GM21381 (cell line): ENCODE measurements around the gene TRIB2.

Experiments
- ATAC-seq: cut with Tn5 transposase; IDR thresholded peaks from one replicate; pipeline ENCODE4 v1.9.1; 2021; ENCODE audit warnings: mild to moderate bottlenecking, moderate library complexity; ENCODE audit not compliant: unreplicated experiment

The TRIB2 gene

GRCh38 chr2:12737738-12738485 is 21.2 kb downstream of the TRIB2 start:
- ATAC-seq = no peak

- ATAC-seq = no peak
Observed at GRCh38 chr2:12739721-12740254, 23.1 kb downstream of the TRIB2 start.

- no peak for ATAC-seq
Observed at GRCh38 chr2:12741380-12741779, 24.6 kb downstream of the TRIB2 start.

- no peak for ATAC-seq
Observed at GRCh38 chr2:12742891-12743290, 26.2 kb downstream of the TRIB2 start.

GRCh38 chr2:12750166-12750905 is 33.6 kb downstream of the TRIB2 start:
- no peak for ATAC-seq

- ATAC-seq = no peak
Observed at GRCh38 chr2:12754643-12755042, 37.9 kb downstream of the TRIB2 start.

GRCh38 chr2:12755384-12755783 is 38.6 kb downstream of the TRIB2 start:
- no peak for ATAC-seq

GRCh38 chr2:12759248-12759647 is 42.5 kb downstream of the TRIB2 start:
- no peak for ATAC-seq

GRCh38 chr2:12761104-12761503 is 44.4 kb downstream of the TRIB2 start:
- no peak for ATAC-seq

GRCh38 chr2:12762337-12762736 is 45.6 kb downstream of the TRIB2 start:
- ATAC-seq = no peak

GRCh38 chr2:12762976-12763375 is 46.2 kb downstream of the TRIB2 start:
- ATAC-seq = no peak

GRCh38 chr2:12763486-12763885 is 46.8 kb downstream of the TRIB2 start:
- ATAC-seq = no peak

GRCh38 chr2:12764075-12764730 is 47.5 kb downstream of the TRIB2 start:
- ATAC-seq = no peak

GRCh38 chr2:12764849-12765605 is 48.3 kb downstream of the TRIB2 start:
- no peak for ATAC-seq

- no peak for ATAC-seq
Observed at GRCh38 chr2:12766421-12766879, 49.7 kb downstream of the TRIB2 start.

- no peak for ATAC-seq
Observed at GRCh38 chr2:12767541-12767940, 50.8 kb downstream of the TRIB2 start.

GRCh38 chr2:12767996-12768624 is 51.4 kb downstream of the TRIB2 start:
- ATAC-seq = no peak

- ATAC-seq = no peak
Observed at GRCh38 chr2:12769492-12770105, 52.9 kb downstream of the TRIB2 start.

- no peak for ATAC-seq
Observed at GRCh38 chr2:12770300-12770968, 53.7 kb downstream of the TRIB2 start.
